SHP77 (cell line): ENCODE measurements around the gene HSPA12A.

Source experiments
- DNase-seq, 2 experiments: peaks; one replicate each; lab custom pipeline; 2025; lab: John Stamatoyannopoulos, UW

HSPA12A gene

GRCh38 chr10:116668018-116668417, 74.3 kb downstream of the HSPA12A start:
- DNase-seq: no peak

GRCh38 chr10:116667484-116667883, 74.9 kb downstream of the HSPA12A start:
- no peak for DNase-seq

- DNase-seq: no peak
These were observed 76.7 kb downstream of the HSPA12A start for GRCh38 chr10:116665541-116666125.

GRCh38 chr10:116664631-116665030, 77.7 kb downstream of the HSPA12A start:
- no peak for DNase-seq

- no peak for DNase-seq
These were observed 79.0 kb downstream of the HSPA12A start for GRCh38 chr10:116663342-116663741.

GRCh38 chr10:116660860-116661259, 81.5 kb downstream of the HSPA12A start:
- no peak for DNase-seq

- DNase-seq: no peak
These were observed 83.2 kb downstream of the HSPA12A start for GRCh38 chr10:116659049-116659670.

GRCh38 chr10:116657863-116658551, 84.4 kb downstream of the HSPA12A start:
- no peak for DNase-seq

- no peak for DNase-seq
These were observed 86.3 kb downstream of the HSPA12A start for GRCh38 chr10:116656044-116656443.

GRCh38 chr10:116655568-116655967, 86.8 kb downstream of the HSPA12A start:
- DNase-seq: no peak

GRCh38 chr10:116654816-116655215, 87.5 kb downstream of the HSPA12A start:
- DNase-seq: no peak

GRCh38 chr10:116653885-116654284, 88.5 kb downstream of the HSPA12A start:
- DNase-seq: no peak

GRCh38 chr10:116648903-116649302, 93.5 kb downstream of the HSPA12A start:
- no peak for DNase-seq

- DNase-seq: no peak
These were observed 95.9 kb downstream of the HSPA12A start for GRCh38 chr10:116646502-116646901.

GRCh38 chr10:116637830-116638229, 104.5 kb downstream of the HSPA12A start:
- no peak for DNase-seq

- DNase-seq: no peak
These were observed 105.4 kb downstream of the HSPA12A start for GRCh38 chr10:116636976-116637375.

GRCh38 chr10:116636385-116636784, 106.0 kb downstream of the HSPA12A start:
- no peak for DNase-seq

- no peak for DNase-seq
These were observed 108.0 kb downstream of the HSPA12A start for GRCh38 chr10:116634126-116634975.

- DNase-seq: no peak
These were observed 109.2 kb downstream of the HSPA12A start for GRCh38 chr10:116633216-116633600.

GRCh38 chr10:116632596-116633215, 109.7 kb downstream of the HSPA12A start:
- no peak for DNase-seq

- DNase-seq: no peak
These were observed 110.5 kb downstream of the HSPA12A start for GRCh38 chr10:116631871-116632295.

GRCh38 chr10:116630020-116630419, 112.3 kb downstream of the HSPA12A start:
- no peak for DNase-seq
